PFSK-1 (cell line): ENCODE results near the gene OOSP4B. TPM values are rescaled to one million over a fixed set of nuclear protein-coding genes. Genes with fewer than 3 reads are reported as not detected.

Experiments
- FOXP2 ChIP-seq: optimal IDR thresholded peaks from 2 replicates; pipeline ENCODE3; 2011; ENCODE audit warnings: borderline replicate concordance, control low read depth, inconsistent platforms; ENCODE audit not compliant: insufficient read depth; ENCODE audit errors: extremely low read length, extremely low read depth
- POLR2AphosphoS5 ChIP-seq: IDR thresholded peaks from 2 replicates; pipeline ENCODE4 v1.6.1; 2012; ENCODE audit warnings: low read depth, mild to moderate bottlenecking, control low read depth, low read length, moderate library complexity
- SIN3A ChIP-seq: IDR thresholded peaks from 2 replicates; pipeline ENCODE4 v1.6.1; 2012; ENCODE audit warnings: mild to moderate bottlenecking, low read length, moderate library complexity, borderline replicate concordance; ENCODE audit not compliant: insufficient read depth
- TAF1 ChIP-seq: IDR thresholded peaks from 2 replicates; pipeline ENCODE4 v1.6.1; 2012; ENCODE audit warnings: low read length, control low read depth, borderline replicate concordance; ENCODE audit not compliant: insufficient read depth
- polyA plus RNA-seq: library from polyadenylated mRNA; unstranded; fragments of >200 nt; gene quantifications from one replicate; pipeline ENCODE4 v1.2.1, GENCODE V29; 2012; ENCODE audit warnings: low read depth, missing spikeins; ENCODE audit not compliant: insufficient read length
- TF ChIP-seq, protein P1 (sequence below), 2 experiments: IDR thresholded peaks; 2 replicates each; pipeline versions ENCODE4 v1.6.1 to v1.8.0; 2011 to 2012; ENCODE audit warnings: low read depth in 2 of 2, low read length in 2 of 2, control low read depth in 1 of 2, inconsistent platforms in 1 of 2, mild to moderate bottlenecking in 1 of 2, moderate library complexity in 1 of 2; ENCODE audit not compliant: insufficient read depth in 1 of 2

Gene OOSP4B
- not detected for polyA plus RNA-seq

DNA sequence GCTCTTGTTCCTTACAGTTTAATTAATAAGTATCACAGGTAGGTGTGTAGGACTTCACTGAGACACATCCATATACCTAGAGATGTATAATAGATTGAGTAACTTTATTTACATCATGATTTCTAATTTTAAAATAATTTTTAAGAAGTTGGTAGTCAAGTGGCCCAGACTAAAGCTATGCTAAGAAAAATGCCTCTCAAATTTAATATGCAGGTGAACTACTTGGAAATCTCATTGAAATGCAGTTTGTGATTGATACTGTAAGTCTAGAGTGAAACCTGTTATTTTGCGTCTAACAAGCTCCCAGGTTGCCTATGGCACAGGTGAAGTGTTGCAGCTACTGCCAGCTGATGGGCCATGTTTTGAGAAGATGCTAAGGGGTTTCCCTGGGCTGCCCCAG is at the start of gene OOSP4B:
Gene OOSP4B, plus strand, starts transcription at position 301 of the 400 bp plus-strand sequence.
- TF ChIP-seq SIN3A (no peak), FOXP2 (no peak), POLR2AphosphoS5 (no peak), TAF1 (no peak)
- TF ChIP-seq, protein P1, sequence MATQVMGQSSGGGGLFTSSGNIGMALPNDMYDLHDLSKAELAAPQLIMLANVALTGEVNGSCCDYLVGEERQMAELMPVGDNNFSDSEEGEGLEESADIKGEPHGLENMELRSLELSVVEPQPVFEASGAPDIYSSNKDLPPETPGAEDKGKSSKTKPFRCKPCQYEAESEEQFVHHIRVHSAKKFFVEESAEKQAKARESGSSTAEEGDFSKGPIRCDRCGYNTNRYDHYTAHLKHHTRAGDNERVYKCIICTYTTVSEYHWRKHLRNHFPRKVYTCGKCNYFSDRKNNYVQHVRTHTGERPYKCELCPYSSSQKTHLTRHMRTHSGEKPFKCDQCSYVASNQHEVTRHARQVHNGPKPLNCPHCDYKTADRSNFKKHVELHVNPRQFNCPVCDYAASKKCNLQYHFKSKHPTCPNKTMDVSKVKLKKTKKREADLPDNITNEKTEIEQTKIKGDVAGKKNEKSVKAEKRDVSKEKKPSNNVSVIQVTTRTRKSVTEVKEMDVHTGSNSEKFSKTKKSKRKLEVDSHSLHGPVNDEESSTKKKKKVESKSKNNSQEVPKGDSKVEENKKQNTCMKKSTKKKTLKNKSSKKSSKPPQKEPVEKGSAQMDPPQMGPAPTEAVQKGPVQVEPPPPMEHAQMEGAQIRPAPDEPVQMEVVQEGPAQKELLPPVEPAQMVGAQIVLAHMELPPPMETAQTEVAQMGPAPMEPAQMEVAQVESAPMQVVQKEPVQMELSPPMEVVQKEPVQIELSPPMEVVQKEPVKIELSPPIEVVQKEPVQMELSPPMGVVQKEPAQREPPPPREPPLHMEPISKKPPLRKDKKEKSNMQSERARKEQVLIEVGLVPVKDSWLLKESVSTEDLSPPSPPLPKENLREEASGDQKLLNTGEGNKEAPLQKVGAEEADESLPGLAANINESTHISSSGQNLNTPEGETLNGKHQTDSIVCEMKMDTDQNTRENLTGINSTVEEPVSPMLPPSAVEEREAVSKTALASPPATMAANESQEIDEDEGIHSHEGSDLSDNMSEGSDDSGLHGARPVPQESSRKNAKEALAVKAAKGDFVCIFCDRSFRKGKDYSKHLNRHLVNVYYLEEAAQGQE (IDR thresholded peaks at IDR 0.05; ENCODE audit: insufficient read depth in 1 of 2, low read depth in 2 of 2, low read length in 2 of 2), result no peak

DNA sequence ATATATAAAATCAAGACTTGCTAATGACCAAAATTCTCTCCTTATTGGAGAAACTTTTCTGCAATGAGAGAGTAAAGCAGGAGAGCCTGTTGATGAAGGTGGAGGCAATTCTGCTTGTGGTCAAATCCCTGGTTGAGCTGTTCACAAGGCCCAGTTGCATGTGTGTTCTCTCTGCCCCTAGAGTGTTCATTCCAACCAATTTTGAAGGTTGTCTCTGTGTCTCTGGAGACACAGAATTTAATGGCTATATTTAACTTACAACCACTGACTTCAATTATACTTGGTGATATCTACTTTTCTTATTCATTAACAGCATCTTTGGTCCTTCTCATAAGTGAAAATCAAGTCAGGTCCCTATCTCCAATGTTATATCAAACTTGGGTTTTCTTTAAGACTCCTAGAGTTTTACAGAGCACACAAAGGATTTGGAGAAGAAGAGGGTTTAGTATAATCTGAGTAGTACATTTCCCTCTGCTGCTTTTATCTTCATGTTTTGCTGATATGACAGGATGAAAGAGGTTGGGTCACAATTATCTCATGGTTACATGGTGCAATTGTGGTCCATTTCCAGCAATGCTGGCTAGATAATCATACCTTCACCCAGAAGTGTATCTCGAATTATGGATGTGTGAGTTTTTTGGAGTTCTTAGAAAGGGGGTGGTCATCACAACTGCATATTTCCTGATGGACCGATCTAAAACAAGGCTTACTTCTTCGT is 49.1 kb upstream of the OOSP4B start:
- no peak for TF ChIP-seq TAF1
- TF ChIP-seq FOXP2, result no peak
- TF ChIP-seq SIN3A, result no peak

DNA sequence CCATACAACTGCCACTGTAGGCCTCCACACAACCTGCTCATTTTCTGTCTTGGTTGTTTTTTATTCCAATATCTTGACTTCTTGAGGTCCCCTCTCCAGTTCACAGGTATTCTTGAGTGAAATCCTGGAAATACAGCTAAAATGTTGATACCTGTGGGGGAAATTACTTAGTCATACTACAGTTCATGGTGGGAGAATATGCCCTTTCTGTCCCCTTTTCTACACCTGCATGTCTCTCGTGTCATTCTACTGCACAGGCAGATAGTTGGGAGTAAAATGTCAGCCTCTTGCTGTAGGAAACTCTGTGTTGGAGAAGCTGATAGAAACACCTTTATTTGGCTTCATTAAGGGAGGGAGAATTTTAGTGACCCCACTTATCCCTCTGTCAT is 48.6 kb upstream of the OOSP4B start:
- no peak for TF ChIP-seq FOXP2
- no peak for TF ChIP-seq SIN3A
- no peak for TF ChIP-seq POLR2AphosphoS5
- TF ChIP-seq TAF1, result no peak
- TF ChIP-seq, protein P1 (IDR thresholded peaks at IDR 0.05; ENCODE audit: insufficient read depth in 1 of 2, low read depth in 2 of 2, low read length in 2 of 2), result no peak

DNA sequence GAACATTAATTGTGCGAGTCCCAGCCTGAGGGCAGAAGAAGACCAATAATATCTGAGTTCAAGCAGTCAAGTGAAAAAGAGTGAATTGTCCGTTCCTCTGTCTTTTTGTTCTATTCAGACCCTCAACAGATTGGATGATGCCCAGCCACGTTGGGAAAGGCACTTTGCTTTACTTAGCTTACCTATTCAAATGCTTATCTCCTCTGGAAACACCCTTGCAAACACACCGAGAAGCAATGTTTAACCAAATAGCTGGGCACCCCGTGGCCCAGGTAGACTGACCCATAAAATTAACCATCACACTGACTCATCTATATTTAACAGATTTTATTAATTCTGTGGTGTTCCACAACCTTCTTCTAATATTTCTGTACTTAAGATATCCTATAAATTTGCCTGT is 43.9 kb upstream of the OOSP4B start:
- TF ChIP-seq SIN3A, result no peak
- TF ChIP-seq, protein P1 (IDR thresholded peaks at IDR 0.05; ENCODE audit: insufficient read depth in 1 of 2, low read depth in 2 of 2, low read length in 2 of 2), result no peak

DNA sequence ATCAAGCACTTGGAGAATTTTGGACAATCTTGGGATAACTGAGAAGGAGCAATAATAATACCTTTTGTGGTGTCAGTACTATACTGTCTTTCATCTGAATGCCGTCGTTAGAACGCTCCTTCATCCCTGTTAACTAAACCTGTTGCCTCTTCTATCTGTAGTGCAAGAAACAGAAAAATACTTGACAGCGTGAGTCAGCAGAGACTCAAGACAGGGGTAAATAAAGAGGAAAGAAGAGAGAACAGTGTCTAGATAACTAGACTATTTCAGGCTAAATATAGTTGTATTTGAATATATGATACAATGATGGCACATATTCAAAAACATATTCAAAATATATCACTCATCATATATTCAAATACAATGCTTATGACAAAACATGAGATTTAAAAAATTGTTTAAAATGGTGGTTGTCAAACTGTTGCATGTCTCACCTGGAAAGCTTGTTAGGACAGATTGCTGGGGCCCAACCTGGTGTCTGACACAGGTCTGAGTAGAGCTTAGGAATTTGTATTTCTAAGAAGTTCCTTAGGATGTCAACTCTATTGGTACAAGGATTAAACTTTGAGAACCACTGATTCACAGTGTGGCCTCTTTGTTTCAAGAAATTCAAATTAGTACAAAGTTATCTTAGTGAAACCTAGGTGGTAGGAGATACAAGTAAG is 35.7 kb upstream of the OOSP4B start:
- TF ChIP-seq POLR2AphosphoS5, result no peak
- TF ChIP-seq, protein P1 (IDR thresholded peaks at IDR 0.05; ENCODE audit: insufficient read depth in 1 of 2, low read depth in 2 of 2, low read length in 2 of 2), result no peak
- no peak for TF ChIP-seq SIN3A
- no peak for TF ChIP-seq FOXP2
- no peak for TF ChIP-seq TAF1
